HT1080 (cell line): Measurements from ENCODE around the gene CNTNAP2. TPM values are rescaled to one million over a fixed set of nuclear protein-coding genes. Genes with fewer than 3 reads are reported as not detected.
"Not testable (repeated sequence)": the region's sequence is repeated elsewhere in the genome, so short reads cannot be mapped to it uniquely, and the experiment has no call there.

Experiments used
- DNase-seq: peaks from one replicate; pipeline ENCODE4 v3.0.0-alpha.2; 2015; ENCODE audit warnings: low read depth
- total RNA-seq: library from RNA; depleted of rRNA; stranded (reverse); fragments of >200 nt; shearing (Covaris generic); gene quantifications from 2 replicates; pipeline ENCODE4 v1.2.3, GENCODE V29; 2014

CNTNAP2 gene
- total RNA-seq, 1 experiment from 2014 or later = not detected

GRCh38 chr7:148327379-148327778 is 2210.8 kb downstream of the CNTNAP2 start:
- peak; percentile 67 for DNase-seq

GRCh38 chr7:148328906-148329305 is 2212.3 kb downstream of the CNTNAP2 start:
- no peak for DNase-seq

GRCh38 chr7:148330124-148330818 is 2213.7 kb downstream of the CNTNAP2 start:
- no peak for DNase-seq

GRCh38 chr7:148330822-148331221 is 2214.2 kb downstream of the CNTNAP2 start:
- no peak for DNase-seq

GRCh38 chr7:148331456-148331855 is 2214.9 kb downstream of the CNTNAP2 start:
- not testable (repeated sequence) for DNase-seq

GRCh38 chr7:148332191-148333186 is 2215.9 kb downstream of the CNTNAP2 start:
- DNase-seq = no peak

GRCh38 chr7:148334441-148334956 is 2217.9 kb downstream of the CNTNAP2 start:
- no peak for DNase-seq

GRCh38 chr7:148334959-148335577 is 2218.5 kb downstream of the CNTNAP2 start:
- peak; percentile 47 for DNase-seq

- DNase-seq = no peak
These were observed 2219.2 kb downstream of the CNTNAP2 start for GRCh38 chr7:148335790-148336189.

- no peak for DNase-seq
These were observed 2219.8 kb downstream of the CNTNAP2 start for GRCh38 chr7:148336411-148336810.

- DNase-seq = no peak
These were observed 2220.8 kb downstream of the CNTNAP2 start for GRCh38 chr7:148337246-148337965.

GRCh38 chr7:148337995-148338747 is 2221.6 kb downstream of the CNTNAP2 start:
- no peak for DNase-seq

- DNase-seq = no peak
These were observed 2224.1 kb downstream of the CNTNAP2 start for GRCh38 chr7:148340438-148341280.

- no peak for DNase-seq
These were observed 2227.8 kb downstream of the CNTNAP2 start for GRCh38 chr7:148344406-148344805.

- no peak for DNase-seq
These were observed 2231.4 kb downstream of the CNTNAP2 start for GRCh38 chr7:148347981-148348380.

- no peak for DNase-seq
These were observed 2231.9 kb downstream of the CNTNAP2 start for GRCh38 chr7:148348466-148348865.

- DNase-seq = no peak
These were observed 2239.7 kb downstream of the CNTNAP2 start for GRCh38 chr7:148356303-148356702.

GRCh38 chr7:148362541-148362940 is 2245.9 kb downstream of the CNTNAP2 start:
- DNase-seq = no peak
